Kidney epithelial cell (primary cell): ENCODE results near the gene INTS14. TPM values are rescaled to one million over a fixed set of nuclear protein-coding genes. Genes with fewer than 3 reads are reported as not detected.

Experiments
- DNase-seq: peaks from one replicate; pipeline ENCODE4 v3.0.0-alpha.2; 2010; ENCODE audit warnings: low read depth
- H3K27me3 ChIP-seq: 2 replicates; pipeline ENCODE4 v1.6.0; 2011; ENCODE audit warnings: low read length; ENCODE audit not compliant: control insufficient read depth, insufficient read depth
- H3K36me3 ChIP-seq: 2 replicates; pipeline ENCODE4 v1.5.1; 2011; ENCODE audit warnings: low read length; ENCODE audit not compliant: control insufficient read depth, insufficient read depth
- H3K4me3 ChIP-seq: 2 replicates; pipeline ENCODE4 v1.5.1; 2011; ENCODE audit warnings: low read depth, mild to moderate bottlenecking, control low read depth, low read length
- CTCF ChIP-seq: IDR thresholded peaks from 2 replicates; pipeline ENCODE4 v1.5.1; 2011; ENCODE audit warnings: mild to moderate bottlenecking, moderate library complexity, low read length, control low read depth, inconsistent platforms; ENCODE audit not compliant: insufficient read depth, poor library complexity, severe bottlenecking
- total RNA-seq: library from RNA; depleted of rRNA; stranded (reverse); fragments of >200 nt; gene quantifications from 2 replicates; pipeline ENCODE4 v1.2.3, GENCODE V29; 2015

INTS14 gene
- total RNA-seq, 1 donor from 2014 or later, result 49.3 TPM

- Histone ChIP-seq H3K36me3 (no peaks in the 10 kb centered on the region), H3K27me3 (no peaks in the 10 kb centered on the region), H3K4me3 (no peak overlapping the region)
- TF ChIP-seq CTCF, result no peak
- no peak for DNase-seq
Measured at GRCh38 chr15:65634356-65634755, 23.4 kb upstream of the INTS14 start.

DNA sequence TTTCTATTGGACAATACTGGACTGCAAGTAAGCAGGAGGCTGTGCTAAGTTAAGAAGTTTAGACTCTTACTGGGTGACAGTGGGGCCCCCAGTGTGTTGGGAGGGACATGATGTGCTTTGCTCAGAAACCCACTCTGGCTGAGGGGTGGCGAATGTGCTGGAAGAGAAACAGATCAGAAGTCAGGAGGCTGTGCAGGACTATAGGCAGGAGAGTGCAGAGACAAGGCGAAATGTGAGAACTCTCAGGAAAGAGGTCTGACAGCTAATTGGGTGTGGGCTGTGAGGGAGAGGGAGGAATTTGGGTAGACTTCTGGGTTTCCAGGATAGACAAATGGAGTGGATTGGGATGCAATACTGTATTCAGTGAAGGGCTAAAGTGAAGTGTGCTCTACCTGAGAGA lies 22.8 kb upstream of the INTS14 start:
- no peak for DNase-seq
- Histone ChIP-seq H3K4me3 (no peak overlapping the region), H3K27me3 (no peaks in the 10 kb centered on the region), H3K36me3 (no peaks in the 10 kb centered on the region)
- no peak for TF ChIP-seq CTCF

DNA sequence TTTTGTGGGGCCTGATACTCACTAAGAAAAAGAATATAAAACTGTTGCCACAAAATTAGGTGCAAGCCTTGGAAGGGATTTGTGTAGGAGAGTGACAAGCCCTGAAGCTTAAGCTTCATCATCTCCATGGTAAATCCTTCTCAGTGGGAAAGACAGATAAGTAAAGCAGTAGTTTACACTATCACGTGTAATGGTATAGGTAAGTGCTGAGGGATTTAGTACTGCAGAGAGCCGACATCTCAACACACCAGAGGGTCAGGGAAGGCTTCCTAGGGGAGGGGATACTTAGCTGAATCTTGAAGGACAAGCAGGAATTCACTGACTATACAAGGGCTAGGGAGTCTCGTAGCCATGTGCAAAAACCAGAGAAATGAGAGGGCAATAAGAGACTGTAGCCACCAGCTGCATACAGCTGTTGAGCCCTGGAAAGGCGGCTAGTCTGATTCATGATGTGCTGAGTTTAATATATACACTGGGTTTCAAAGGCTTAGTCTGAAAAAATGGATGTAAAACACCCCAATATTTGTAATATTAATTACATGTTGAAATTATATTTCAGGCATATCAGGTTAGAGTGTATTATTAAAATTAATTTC lies 21.9 kb upstream of the INTS14 start:
- no peaks in the 10 kb centered on the region for H3K27me3 ChIP-seq
- DNase-seq, result no peak
- no peak for TF ChIP-seq CTCF
- H3K36me3 ChIP-seq, result no peaks in the 10 kb centered on the region
- H3K4me3 ChIP-seq, result no peak overlapping the region

DNA sequence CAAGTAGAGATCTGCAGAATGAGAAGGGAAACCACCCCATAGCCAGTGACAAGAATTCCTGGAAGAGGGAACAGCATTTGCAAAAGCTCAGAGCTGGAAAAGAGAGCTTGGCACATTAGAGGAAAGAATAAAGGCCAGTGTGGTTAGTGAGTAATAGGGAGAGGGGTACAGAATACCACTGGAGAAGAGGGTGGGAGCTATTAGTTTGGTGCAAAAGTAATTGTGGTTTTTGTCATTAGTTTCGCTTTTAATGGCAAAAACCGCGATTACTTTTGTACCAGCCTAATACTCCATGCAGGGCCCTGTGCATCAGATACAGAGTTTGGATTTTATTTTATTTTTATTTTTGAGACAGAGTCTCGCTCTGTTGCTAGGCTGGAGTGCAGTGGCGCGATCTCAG lies 20.6 kb upstream of the INTS14 start:
- TF ChIP-seq CTCF, result no peak
- no peaks in the 10 kb centered on the region for H3K36me3 ChIP-seq
- H3K4me3 ChIP-seq, result no peak overlapping the region

DNA sequence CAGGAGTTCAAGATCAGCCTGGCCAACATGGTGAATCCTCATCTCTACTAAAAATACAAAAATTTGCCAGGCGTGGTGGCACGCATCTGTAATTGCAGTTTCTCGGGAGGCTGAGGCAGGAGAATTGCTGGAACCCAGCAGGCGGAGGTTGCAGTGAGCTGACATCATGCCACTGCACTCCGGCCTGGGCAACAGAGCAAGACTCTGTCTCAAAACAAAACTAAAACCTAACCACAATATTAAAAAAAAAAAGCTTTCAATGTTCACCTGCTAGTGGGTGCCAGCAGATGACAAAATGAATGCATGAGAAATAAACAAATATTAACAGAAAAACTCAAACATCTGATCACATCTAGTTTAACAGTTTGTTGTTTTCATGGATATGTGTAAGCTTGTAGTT lies 19.8 kb upstream of the INTS14 start:
- Histone ChIP-seq H3K4me3 (no peak overlapping the region), H3K36me3 (no peaks in the 10 kb centered on the region), H3K27me3 (no peaks in the 10 kb centered on the region)
- DNase-seq, result no peak
- no peak for TF ChIP-seq CTCF

More for the DNA sequence above, 20.6 kb upstream of the INTS14 start:
- no peaks in the 10 kb centered on the region for H3K27me3 ChIP-seq
- DNase-seq, result no peak

DNA sequence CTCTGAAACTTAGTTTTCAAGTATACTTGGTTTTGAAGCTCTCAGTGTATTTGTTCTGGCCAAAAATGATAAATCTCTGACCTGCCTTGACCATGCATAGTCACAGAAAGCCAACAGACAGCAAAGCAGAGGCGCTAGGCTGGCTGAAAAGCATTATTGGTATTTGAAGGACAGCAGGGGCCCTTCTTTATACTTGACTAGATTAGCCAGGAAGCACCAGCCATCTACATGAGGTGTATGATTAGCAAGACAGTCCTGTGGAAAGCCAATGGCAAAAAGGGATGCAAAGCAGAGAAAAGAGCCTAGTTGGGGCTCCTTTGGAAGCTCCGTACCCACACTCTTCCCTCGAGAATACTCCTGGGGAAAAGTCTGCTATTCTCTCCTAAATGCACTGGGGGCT lies 18.6 kb upstream of the INTS14 start:
- Histone ChIP-seq H3K36me3 (no peaks in the 10 kb centered on the region), H3K4me3 (no peak overlapping the region), H3K27me3 (no peaks in the 10 kb centered on the region)
- no peak for DNase-seq
- TF ChIP-seq CTCF, result no peak
